HL-60 (cell line): ENCODE measurements around the gene RANBP3.

Experiments used
- CTCF ChIP-seq: IDR thresholded peaks from one replicate; pipeline ENCODE4 v1.5.1; 2011; ENCODE audit warnings: low read length, control low read depth, inconsistent platforms; ENCODE audit not compliant: insufficient read depth
- GABPA ChIP-seq: IDR thresholded peaks from 2 replicates; pipeline ENCODE4 v1.6.1; 2012; ENCODE audit warnings: low read depth
- POLR2AphosphoS5 ChIP-seq: IDR thresholded peaks from 2 replicates; pipeline ENCODE4 v1.6.1; 2012; ENCODE audit warnings: low read depth
- REST ChIP-seq: IDR thresholded peaks from 2 replicates; pipeline ENCODE4 v1.6.1; 2012; ENCODE audit warnings: low read depth; ENCODE audit not compliant: insufficient replicate concordance
- SPI1 ChIP-seq: IDR thresholded peaks from 2 replicates; pipeline ENCODE4 v1.6.1; 2012; ENCODE audit warnings: low read depth, mild to moderate bottlenecking, borderline replicate concordance

- TF ChIP-seq POLR2AphosphoS5 (no peak), CTCF (no peak), GABPA (no peak), REST (no peak), SPI1 (no peak)
These were observed 40.8 kb upstream of the RANBP3 start for GRCh38 chr19:6018786-6019185.
